Tibial nerve (tissue), 3 donors: ENCODE measurements around the gene DOC2B.
"Not testable (repeated sequence)": the region's sequence is repeated elsewhere in the genome, so short reads cannot be mapped to it uniquely, and the experiment has no call there.

Source experiments
- POLR2A ChIP-seq, 2 donors: fragments of 450-650 bp; IDR thresholded peaks; one replicate each; pipeline ENCODE4 v1.6.1; 2017; ENCODE audit warnings: antibody characterized with exemption in 2 of 2, mild to moderate bottlenecking in 2 of 2, moderate library complexity in 2 of 2
- TF ChIP-seq, protein P1 (sequence below), 5 experiments: fragments of 200-600 bp in 3 of 5; fragments of 450-650 bp in 2 of 5; sonication (generic) in 3 of 5; IDR thresholded peaks; one replicate each; pipeline ENCODE4 v1.5.1; 2016 to 2019; ENCODE audit warnings: antibody characterized with exemption in 5 of 5, mild to moderate bottlenecking in 3 of 5, moderate library complexity in 2 of 5

DNA sequence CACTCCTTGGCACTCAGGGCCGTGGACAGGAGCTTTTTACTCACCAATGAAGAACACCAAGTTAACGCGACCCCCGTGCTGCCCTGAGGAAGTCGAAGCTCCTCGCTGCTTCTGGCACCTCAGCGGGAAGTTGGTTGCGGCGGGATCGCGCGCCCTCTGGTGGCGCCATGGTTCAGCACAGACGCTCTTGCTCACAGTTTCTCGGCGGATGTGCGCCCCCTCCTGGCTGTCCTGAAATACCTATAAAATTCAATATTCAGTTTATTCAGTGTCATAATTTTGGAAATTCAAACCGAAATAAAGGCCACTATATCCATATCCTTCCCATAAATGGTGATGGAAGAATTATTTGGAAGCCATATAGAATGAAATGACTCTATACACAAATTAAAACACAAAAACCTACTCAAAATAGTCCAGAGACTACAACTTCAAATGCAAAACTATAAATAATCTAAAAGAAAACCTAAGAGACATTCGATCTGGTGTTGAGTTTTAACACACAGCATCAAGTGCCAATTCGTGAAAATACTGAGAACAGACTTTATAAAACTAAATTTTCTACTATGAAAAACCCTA is 63.0 kb downstream of the DOC2B start:
- TF ChIP-seq, protein P1, sequence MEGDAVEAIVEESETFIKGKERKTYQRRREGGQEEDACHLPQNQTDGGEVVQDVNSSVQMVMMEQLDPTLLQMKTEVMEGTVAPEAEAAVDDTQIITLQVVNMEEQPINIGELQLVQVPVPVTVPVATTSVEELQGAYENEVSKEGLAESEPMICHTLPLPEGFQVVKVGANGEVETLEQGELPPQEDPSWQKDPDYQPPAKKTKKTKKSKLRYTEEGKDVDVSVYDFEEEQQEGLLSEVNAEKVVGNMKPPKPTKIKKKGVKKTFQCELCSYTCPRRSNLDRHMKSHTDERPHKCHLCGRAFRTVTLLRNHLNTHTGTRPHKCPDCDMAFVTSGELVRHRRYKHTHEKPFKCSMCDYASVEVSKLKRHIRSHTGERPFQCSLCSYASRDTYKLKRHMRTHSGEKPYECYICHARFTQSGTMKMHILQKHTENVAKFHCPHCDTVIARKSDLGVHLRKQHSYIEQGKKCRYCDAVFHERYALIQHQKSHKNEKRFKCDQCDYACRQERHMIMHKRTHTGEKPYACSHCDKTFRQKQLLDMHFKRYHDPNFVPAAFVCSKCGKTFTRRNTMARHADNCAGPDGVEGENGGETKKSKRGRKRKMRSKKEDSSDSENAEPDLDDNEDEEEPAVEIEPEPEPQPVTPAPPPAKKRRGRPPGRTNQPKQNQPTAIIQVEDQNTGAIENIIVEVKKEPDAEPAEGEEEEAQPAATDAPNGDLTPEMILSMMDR (IDR thresholded peaks at IDR 0.05): peak in 1 of 5 experiments; percentile 30
- not testable (repeated sequence) for TF ChIP-seq POLR2A (IDR thresholded peaks at IDR 0.05)
